Measurements from ENCODE around the gene AFMID.
"Not testable (repeated sequence)": the region's sequence is repeated elsewhere in the genome, so short reads cannot be mapped to it uniquely, and the experiment has no call there.

Gene AFMID

GRCh38 chr17:78232859-78233173, 45.7 kb downstream of the AFMID start:
- no peak for ATAC-seq
- H3K4me1 Mint-ChIP-seq: peaks cover 28% of the 10 kb centered on the region
- no peak overlapping the region for H3K4me3 Mint-ChIP-seq
- H3K36me3 Mint-ChIP-seq: no peaks in the 10 kb centered on the region
- no peaks in the 10 kb centered on the region for H3K9me3 Mint-ChIP-seq
- H3K27ac Mint-ChIP-seq: no peak overlapping the region
- peaks cover 70% of the 10 kb centered on the region for H3K27me3 Mint-ChIP-seq

- Mint-ChIP-seq H3K27ac (no peak overlapping the region), H3K27me3 (peaks cover 62% of the 10 kb centered on the region)
- no peak for ATAC-seq
Measured at GRCh38 chr17:78233678-78234077, 46.5 kb downstream of the AFMID start.

GRCh38 chr17:78234261-78234865, 47.2 kb downstream of the AFMID start:
- Mint-ChIP-seq H3K4me1 (peaks cover 30% of the 10 kb centered on the region), H3K27me3 (peaks cover 55% of the 10 kb centered on the region), H3K9me3 (no peaks in the 10 kb centered on the region), H3K36me3 (no peaks in the 10 kb centered on the region), H3K4me3 (no peak overlapping the region), H3K27ac (no peak overlapping the region)
- no peak for ATAC-seq

More at GRCh38 chr17:78233678-78234077, 46.5 kb downstream of the AFMID start:
- Mint-ChIP-seq H3K4me1 (peaks cover 27% of the 10 kb centered on the region), H3K4me3 (no peak overlapping the region), H3K36me3 (no peaks in the 10 kb centered on the region), H3K9me3 (no peaks in the 10 kb centered on the region)

GRCh38 chr17:78235022-78235421, 47.9 kb downstream of the AFMID start:
- not testable (repeated sequence) for ATAC-seq, H3K4me3 Mint-ChIP-seq, H3K9me3 Mint-ChIP-seq, H3K27ac Mint-ChIP-seq, H3K36me3 Mint-ChIP-seq
- peaks cover 48% of the 10 kb centered on the region for H3K27me3 Mint-ChIP-seq
- peaks cover 37% of the 10 kb centered on the region for H3K4me1 Mint-ChIP-seq

- Mint-ChIP-seq H3K36me3 (no peaks in the 10 kb centered on the region), H3K27me3 (peaks cover 39% of the 10 kb centered on the region), H3K4me1 (peaks cover 34% of the 10 kb centered on the region), H3K4me3 (no peak overlapping the region), H3K9me3 (no peaks in the 10 kb centered on the region), H3K27ac (no peak overlapping the region)
- ATAC-seq: no peak
Measured at GRCh38 chr17:78235885-78236284, 48.7 kb downstream of the AFMID start.

GRCh38 chr17:78236362-78237127, 49.4 kb downstream of the AFMID start:
- no peaks in the 10 kb centered on the region for H3K36me3 Mint-ChIP-seq
- no peaks in the 10 kb centered on the region for H3K9me3 Mint-ChIP-seq

GRCh38 chr17:78237401-78238012, 50.3 kb downstream of the AFMID start:
- Mint-ChIP-seq H3K4me3 (no peak overlapping the region), H3K27me3 (peaks cover 23% of the 10 kb centered on the region), H3K4me1 (peaks cover 31% of the 10 kb centered on the region), H3K27ac (no peak overlapping the region), H3K36me3 (no peaks in the 10 kb centered on the region), H3K9me3 (no peaks in the 10 kb centered on the region)
- no peak for ATAC-seq

More at GRCh38 chr17:78236362-78237127, 49.4 kb downstream of the AFMID start:
- no peak for ATAC-seq
- H3K27me3 Mint-ChIP-seq: peaks cover 33% of the 10 kb centered on the region
- peaks cover 30% of the 10 kb centered on the region for H3K4me1 Mint-ChIP-seq
- no peak overlapping the region for H3K4me3 Mint-ChIP-seq
- no peak overlapping the region for H3K27ac Mint-ChIP-seq

- peaks cover 11% of the 10 kb centered on the region for H3K27me3 Mint-ChIP-seq
- H3K27ac Mint-ChIP-seq: peak overlapping the region; percentile 31
- no peaks in the 10 kb centered on the region for H3K9me3 Mint-ChIP-seq
- no peak for ATAC-seq
- peaks cover 33% of the 10 kb centered on the region for H3K4me1 Mint-ChIP-seq
- no peak overlapping the region for H3K4me3 Mint-ChIP-seq
- no peaks in the 10 kb centered on the region for H3K36me3 Mint-ChIP-seq
Measured at GRCh38 chr17:78238823-78239488, 51.8 kb downstream of the AFMID start.

- H3K4me3 Mint-ChIP-seq: no peak overlapping the region
- H3K4me1 Mint-ChIP-seq: peaks cover 33% of the 10 kb centered on the region
- H3K36me3 Mint-ChIP-seq: no peaks in the 10 kb centered on the region
- peak overlapping the region; percentile 31 for H3K27ac Mint-ChIP-seq
- no peaks in the 10 kb centered on the region for H3K9me3 Mint-ChIP-seq
- H3K27me3 Mint-ChIP-seq: peaks cover 6% of the 10 kb centered on the region
- ATAC-seq: peak; percentile 64
Measured at GRCh38 chr17:78239489-78239931, 52.3 kb downstream of the AFMID start.

- Mint-ChIP-seq H3K4me3 (no peak overlapping the region), H3K4me1 (peaks cover 33% of the 10 kb centered on the region)
Measured at GRCh38 chr17:78240012-78240655, 53.0 kb downstream of the AFMID start.

GRCh38 chr17:78240839-78241238, 53.7 kb downstream of the AFMID start:
- no peaks in the 10 kb centered on the region for H3K27me3 Mint-ChIP-seq
- peaks cover 33% of the 10 kb centered on the region for H3K4me1 Mint-ChIP-seq
- no peaks in the 10 kb centered on the region for H3K36me3 Mint-ChIP-seq
- H3K4me3 Mint-ChIP-seq: no peak overlapping the region
- H3K27ac Mint-ChIP-seq: no peak overlapping the region
- ATAC-seq: no peak
- H3K9me3 Mint-ChIP-seq: peaks cover 3% of the 10 kb centered on the region

More at GRCh38 chr17:78240012-78240655, 53.0 kb downstream of the AFMID start:
- Mint-ChIP-seq H3K36me3 (no peaks in the 10 kb centered on the region), H3K27ac (peak overlapping the region; percentile 31), H3K9me3 (no peaks in the 10 kb centered on the region), H3K27me3 (no peaks in the 10 kb centered on the region)
- no peak for ATAC-seq

- Mint-ChIP-seq H3K36me3 (no peaks in the 10 kb centered on the region), H3K9me3 (peaks cover 3% of the 10 kb centered on the region), H3K4me1 (peaks cover 33% of the 10 kb centered on the region), H3K27me3 (no peaks in the 10 kb centered on the region), H3K27ac (peak overlapping the region; percentile 77), H3K4me3 (no peak overlapping the region)
- ATAC-seq: no peak
Measured at GRCh38 chr17:78241277-78242023, 54.3 kb downstream of the AFMID start.

- H3K4me3 Mint-ChIP-seq: no peak overlapping the region
- H3K27me3 Mint-ChIP-seq: no peaks in the 10 kb centered on the region
- peaks cover 3% of the 10 kb centered on the region for H3K9me3 Mint-ChIP-seq
- peaks cover 33% of the 10 kb centered on the region for H3K4me1 Mint-ChIP-seq
- H3K36me3 Mint-ChIP-seq: no peaks in the 10 kb centered on the region
- peak overlapping the region; percentile 77 for H3K27ac Mint-ChIP-seq
- ATAC-seq: peak; percentile 89
Measured at GRCh38 chr17:78242024-78242742, 55.0 kb downstream of the AFMID start.

GRCh38 chr17:78247304-78247703, 60.1 kb downstream of the AFMID start:
- Mint-ChIP-seq H3K36me3 (no peaks in the 10 kb centered on the region), H3K4me3 (no peak overlapping the region), H3K4me1 (peaks cover 33% of the 10 kb centered on the region), H3K27me3 (peaks cover 9% of the 10 kb centered on the region), H3K27ac (peak overlapping the region; percentile 38), H3K9me3 (peaks cover 3% of the 10 kb centered on the region)
- no peak for ATAC-seq

Measured in stimulated activated memory B cell treated with anti-CD40 and anti-IgM and Interleukin-4, amounts not matched to agents 10 μg/mL and 1 μg/mL and 100 μg/mL, for 72 hours (primary cell).